ENCODE results near the gene VPS18.

Gene VPS18

GRCh38 chr15:40869686-40870085, 24.6 kb upstream of the VPS18 start:
- DNase-seq = no peak

- no peak for DNase-seq
These were observed 23.5 kb upstream of the VPS18 start for GRCh38 chr15:40870716-40871115.

- DNase-seq = peak in 1 of 2 donors; percentile 30
These were observed 22.3 kb upstream of the VPS18 start for GRCh38 chr15:40871749-40872617.

- no peak for DNase-seq
These were observed 21.2 kb upstream of the VPS18 start for GRCh38 chr15:40872791-40873693.

DNA sequence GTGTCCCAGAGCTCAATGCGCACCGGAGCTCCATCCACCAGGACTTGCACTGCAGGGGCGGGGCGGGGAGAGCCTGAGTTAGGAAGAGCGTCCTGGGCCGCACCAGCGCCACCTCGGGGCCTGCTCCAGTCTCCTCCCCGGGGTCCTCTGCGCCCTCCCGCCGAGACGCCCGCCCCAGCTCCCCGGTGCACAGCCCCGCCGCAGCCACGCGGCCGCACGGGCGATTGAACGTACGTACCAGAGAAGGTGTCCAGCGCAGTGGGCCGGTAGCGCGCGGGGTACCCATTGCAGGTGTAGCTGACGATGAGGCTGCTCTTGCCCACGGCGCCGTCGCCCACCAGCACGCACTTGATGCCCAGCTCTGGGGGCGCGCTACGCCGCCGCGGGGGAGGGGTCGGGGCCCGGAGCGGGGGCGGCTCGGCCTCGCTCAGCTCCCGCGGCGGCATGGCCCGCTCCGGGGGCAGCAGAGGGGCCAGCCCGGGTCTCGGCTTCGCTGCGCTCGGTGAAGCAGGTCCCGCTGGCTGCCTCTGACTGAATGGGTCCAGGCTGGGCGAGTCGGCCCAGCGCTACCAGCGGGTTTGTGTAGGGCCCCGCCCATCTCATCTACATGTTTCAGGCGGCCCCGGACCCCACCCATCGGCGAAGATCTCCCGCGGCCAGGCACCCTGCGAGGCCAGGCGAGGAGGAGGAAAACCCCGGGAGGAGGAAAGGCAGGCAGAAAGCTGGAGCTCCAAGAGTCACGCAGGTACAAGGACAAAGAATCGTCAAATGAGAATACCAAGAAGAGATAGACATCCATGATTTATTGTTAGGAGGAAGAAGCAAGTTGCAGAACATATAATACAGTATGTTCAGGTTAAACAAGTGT, 20.3 kb upstream of the VPS18 start, which contains the start of gene RHOV:
TSS of gene RHOV (minus strand) at position 541 of the 868 bp plus-strand sequence. CDS start at position 446, 95 bp downstream.
- DNase-seq = peak; percentile 53 to 70

DNA sequence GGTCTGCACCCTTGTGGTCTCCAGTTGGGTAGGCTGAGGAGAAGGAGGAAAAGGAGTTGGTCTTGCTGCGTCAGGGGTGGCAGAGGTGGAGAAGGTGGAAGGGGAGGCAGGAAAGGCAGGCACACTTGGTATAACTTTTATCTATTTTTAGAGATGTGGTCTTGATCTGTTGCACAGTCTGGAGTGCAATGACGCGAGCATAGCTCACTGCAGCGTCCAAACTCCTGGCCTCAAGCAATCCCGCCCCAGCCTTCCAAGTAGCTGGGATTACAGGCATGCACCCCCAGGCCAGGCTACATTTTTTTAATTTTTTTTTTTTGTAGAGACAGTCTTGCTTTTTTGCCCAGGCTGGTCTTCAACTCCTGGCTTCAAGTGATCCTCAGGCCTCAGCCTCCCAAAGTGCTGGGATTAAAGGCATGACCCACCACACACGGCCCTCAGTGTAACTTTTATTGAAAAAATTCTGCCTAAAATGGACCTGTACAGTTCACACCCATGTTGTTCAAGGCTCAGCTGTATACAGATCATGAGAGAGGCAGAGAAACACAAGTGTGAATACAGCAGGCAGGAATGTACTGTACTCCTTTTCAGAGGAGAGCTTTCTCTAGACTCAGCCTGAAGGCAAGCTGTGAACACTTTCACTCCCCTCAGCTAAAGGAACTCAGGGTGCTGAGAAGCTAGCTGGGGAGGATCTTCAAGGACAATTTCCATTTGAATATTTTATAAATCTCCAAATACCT, 18.1 kb upstream of the VPS18 start:
- DNase-seq = no peak

GRCh38 chr15:40877694-40878093, 16.6 kb upstream of the VPS18 start:
- DNase-seq = no peak

GRCh38 chr15:40878785-40879184, 15.5 kb upstream of the VPS18 start:
- peak in 1 of 2 donors; percentile 46 for DNase-seq

DNA sequence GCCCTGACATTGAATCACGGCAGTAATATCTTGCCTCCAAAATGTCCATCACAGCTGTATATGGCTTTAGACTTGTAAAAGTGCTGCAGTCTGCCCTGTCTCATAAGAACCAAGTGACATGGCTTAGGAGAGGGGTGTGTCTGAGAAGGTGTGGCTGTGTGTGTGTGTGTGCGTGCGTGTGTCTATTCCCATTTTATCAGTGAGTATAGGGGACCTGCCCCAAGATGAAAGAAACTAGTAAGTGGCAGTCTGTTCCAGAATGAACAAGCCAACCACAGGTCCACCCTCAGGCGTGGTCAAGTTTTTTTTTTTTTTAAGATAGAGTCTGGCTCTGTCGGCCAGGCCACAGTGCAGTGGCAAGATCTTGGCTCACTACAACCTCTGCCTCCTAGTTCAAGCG, 14.6 kb upstream of the VPS18 start:
- DNase-seq = no peak

GRCh38 chr15:40881351-40881750, 12.9 kb upstream of the VPS18 start:
- no peak for DNase-seq

GRCh38 chr15:40886586-40886985, 7.7 kb upstream of the VPS18 start:
- DNase-seq = no peak

- DNase-seq = no peak
These were observed 5.1 kb upstream of the VPS18 start for GRCh38 chr15:40889112-40889511.

GRCh38 chr15:40891138-40891537, 3.1 kb upstream of the VPS18 start:
- DNase-seq = no peak

DNA sequence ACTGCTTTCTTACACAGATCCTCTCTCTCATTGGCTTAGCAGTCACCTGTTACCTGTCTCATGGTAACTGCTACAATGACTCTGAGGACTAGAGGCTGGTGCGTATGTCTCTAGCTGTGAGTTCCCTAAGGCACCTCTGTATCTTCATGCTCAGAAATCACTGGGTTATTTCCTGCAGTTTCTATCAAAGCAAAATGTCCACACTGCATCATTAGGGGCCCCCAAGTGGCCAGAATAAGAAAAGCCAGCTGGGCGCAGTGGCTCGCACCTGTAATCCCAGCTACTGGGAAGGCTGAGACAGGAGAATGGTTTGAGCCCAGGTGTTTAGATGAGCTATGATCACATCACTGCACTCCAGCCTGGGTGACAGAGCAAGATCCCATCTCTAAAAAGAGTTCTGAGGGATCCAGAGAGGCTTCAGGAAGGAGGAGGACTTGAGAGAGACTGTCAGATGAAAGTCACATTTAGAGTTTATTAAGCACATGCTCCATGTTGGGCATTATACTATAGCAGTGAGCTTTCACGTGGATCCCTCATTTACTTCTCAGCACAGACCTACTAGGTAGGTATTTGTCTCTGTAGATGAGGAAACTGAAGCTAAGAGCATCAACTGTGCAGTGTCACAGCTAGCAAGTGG, 2.3 kb upstream of the VPS18 start:
- DNase-seq = peak in 1 of 2 donors; percentile 34

DNA sequence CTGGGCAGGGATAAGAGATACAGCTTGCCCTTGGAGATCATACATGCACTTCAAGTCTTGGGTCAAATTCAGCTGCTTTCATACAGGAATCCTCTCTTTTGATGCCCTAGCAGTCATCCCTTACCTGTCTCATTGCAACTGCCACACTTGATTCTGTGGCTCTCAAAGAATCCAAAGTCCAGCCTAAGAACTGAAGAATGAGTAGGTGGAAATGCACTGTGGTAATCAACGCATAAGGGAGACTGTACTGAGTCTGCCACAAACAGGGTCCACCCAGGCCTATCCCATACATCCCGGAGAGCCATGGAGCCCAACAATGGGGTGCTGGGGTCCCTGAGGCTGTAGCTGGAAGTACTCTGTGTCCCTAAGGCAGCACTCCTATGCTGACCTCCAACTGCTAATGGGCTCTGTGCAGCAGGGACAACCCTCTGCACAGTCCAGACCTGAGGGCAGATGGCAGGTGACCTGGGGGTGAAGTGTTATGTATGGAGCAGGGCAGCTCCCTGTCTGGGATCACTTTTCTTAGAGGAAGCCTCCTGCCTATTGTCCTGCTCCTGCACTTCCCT, 1.7 kb upstream of the VPS18 start:
- no peak for DNase-seq

DNA sequence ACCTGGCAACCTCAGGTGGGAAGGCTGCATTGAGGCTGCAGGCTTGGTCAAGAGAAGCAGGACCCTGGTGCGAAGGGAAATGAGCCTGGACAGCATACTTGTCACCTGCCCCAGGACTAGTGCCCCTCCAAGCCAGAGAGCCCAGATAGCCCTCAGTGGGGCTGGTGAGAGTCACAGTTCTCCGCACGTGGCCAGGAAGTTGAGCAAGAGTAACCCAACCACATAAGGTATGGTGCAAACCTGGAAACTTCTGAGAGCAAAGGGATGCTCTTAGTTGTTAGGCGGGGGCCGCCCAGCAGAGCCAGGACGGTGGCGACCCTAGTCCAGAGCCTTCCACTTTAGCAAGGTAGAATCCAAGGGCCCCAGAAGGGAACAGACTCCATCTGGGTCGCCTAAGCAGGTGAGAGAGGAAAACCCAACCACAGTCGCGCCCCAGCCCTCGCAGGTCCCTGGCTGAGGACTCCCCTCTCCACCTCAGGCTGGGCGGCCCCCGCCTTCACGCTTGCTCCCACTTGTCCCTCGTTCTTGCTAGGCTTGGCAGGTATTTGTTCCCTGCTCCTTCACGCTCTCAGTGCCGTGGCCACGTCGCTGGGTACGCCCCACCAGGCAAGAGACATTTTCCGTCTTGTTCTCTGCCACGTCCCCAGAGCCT, 1.1 kb upstream of the VPS18 start:
- DNase-seq = no peak

DNA sequence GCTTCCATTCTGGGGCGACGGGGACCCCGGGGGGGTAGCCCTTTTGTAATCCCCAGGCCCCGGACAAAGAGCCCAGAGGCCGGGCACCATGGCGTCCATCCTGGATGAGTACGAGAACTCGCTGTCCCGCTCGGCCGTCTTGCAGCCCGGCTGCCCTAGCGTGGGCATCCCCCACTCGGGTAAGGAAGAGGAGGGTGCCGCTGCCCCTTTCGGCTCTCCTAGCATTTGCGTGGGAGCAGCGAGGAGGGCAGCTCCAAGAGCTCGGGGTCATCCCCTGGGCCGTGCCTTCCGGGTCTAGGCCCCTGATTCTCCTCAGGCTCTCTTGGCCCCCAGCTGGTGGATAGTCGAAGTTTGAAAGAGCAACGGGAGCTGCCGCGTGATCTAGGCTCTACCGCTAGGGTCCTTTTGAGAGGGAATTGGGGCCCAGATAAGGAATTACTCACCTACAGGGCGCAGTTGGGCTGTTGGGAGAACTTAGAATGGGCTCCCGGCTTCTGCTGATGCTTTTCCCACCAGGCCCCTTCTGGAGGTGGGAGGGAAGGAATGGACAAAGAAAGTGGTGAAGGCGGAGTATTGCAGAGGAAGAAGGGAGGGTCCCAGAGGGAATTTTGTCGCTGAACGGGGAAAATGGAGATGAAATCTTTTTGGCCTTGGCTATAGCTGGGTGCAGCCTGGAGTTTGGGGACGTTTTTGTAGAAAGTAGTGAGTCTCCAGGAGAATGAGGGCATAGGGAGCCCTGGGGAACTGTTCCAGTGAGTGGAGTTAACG, 615 bp downstream of the VPS18 start:
- DNase-seq = peak; percentile 62 to 68

DNA sequence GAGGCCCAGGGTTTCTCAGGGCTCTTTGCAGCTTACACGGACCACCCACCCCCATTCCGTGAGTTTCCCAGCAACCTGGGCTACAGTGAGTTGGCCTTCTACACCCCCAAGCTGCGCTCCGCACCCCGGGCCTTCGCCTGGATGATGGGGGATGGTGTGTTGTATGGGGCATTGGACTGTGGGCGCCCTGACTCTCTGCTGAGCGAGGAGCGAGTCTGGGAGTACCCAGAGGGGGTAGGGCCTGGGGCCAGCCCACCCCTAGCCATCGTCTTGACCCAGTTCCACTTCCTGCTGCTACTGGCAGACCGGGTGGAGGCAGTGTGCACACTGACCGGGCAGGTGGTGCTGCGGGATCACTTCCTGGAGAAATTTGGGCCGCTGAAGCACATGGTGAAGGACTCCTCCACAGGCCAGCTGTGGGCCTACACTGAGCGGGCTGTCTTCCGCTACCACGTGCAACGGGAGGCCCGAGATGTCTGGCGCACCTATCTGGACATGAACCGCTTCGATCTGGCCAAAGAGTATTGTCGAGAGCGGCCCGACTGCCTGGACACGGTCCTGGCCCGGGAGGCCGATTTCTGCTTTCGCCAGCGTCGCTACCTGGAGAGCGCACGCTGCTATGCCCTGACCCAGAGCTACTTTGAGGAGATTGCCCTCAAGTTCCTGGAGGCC, 5.4 kb downstream of the VPS18 start:
- DNase-seq = no peak

Measured in stimulated activated CD4-positive, alpha-beta T cell treated with anti-CD3 and anti-CD28 coated beads, Interleukin-2, amount 100 ng/mL, for 24 hours (primary cell).